GM23338 (cell line): ENCODE results near the gene DIP2B. TPM values are rescaled to one million over a fixed set of nuclear protein-coding genes. Genes with fewer than 3 reads are reported as not detected.

Source experiments
- ATAC-seq: fragments of 200-7000 bp; cut with Tn5 transposase; 3 replicates; pipeline ENCODE4 v1.9.1; 2020
- DNase-seq: peaks from one replicate; pipeline ENCODE4 v3.0.0-alpha.2; 2015; ENCODE audit warnings: low spot score
- H2AFZ ChIP-seq: fragments of 200-600 bp; sonication (generic); 2 replicates; pipeline ENCODE4 v1.8.0; 2016; ENCODE audit warnings: antibody characterized with exemption, mild to moderate bottlenecking, moderate library complexity
- H3F3A ChIP-seq: fragments of 200-600 bp; sonication (generic); replicated peaks from 2 replicates; pipeline ENCODE4 v1.8.0; 2017; ENCODE audit warnings: antibody characterized with exemption, mixed run types, low read depth
- H3K27ac ChIP-seq: fragments of 200-600 bp; sonication (generic); 2 replicates; pipeline ENCODE4 v1.6.1; 2016; ENCODE audit warnings: low read depth
- H3K27me3 ChIP-seq: fragments of 200-600 bp; sonication (generic); 2 replicates; pipeline ENCODE4 v1.8.0; 2016; ENCODE audit warnings: mild to moderate bottlenecking, mixed run types, moderate library complexity; ENCODE audit not compliant: insufficient read depth
- H3K36me3 ChIP-seq: fragments of 200-600 bp; sonication (generic); 2 replicates; pipeline ENCODE4 v1.8.0; 2016; ENCODE audit warnings: mild to moderate bottlenecking; ENCODE audit not compliant: insufficient read depth
- H3K4me1 ChIP-seq: fragments of 200-600 bp; sonication (generic); 2 replicates; pipeline ENCODE4 v1.8.0; 2016; ENCODE audit warnings: mild to moderate bottlenecking, moderate library complexity; ENCODE audit not compliant: insufficient read depth
- H3K4me2 ChIP-seq: fragments of 200-600 bp; sonication (generic); 2 replicates; pipeline ENCODE4 v1.7.1; 2017; ENCODE audit warnings: mixed run types
- H3K4me3 ChIP-seq: fragments of 200-600 bp; sonication (generic); 2 replicates; pipeline ENCODE4 v1.6.1; 2016; ENCODE audit warnings: mixed run types
- H3K79me2 ChIP-seq: fragments of 200-600 bp; sonication (generic); replicated peaks from 2 replicates; pipeline ENCODE4 v1.8.0; 2017; ENCODE audit warnings: mild to moderate bottlenecking; ENCODE audit not compliant: insufficient read depth
- H3K9me2 ChIP-seq: fragments of 200-600 bp; sonication (generic); 2 replicates; pipeline ENCODE4 v1.8.0; 2017; ENCODE audit not compliant: insufficient read depth
- H4K20me1 ChIP-seq: fragments of 200-600 bp; sonication (generic); replicated peaks from 2 replicates; pipeline ENCODE4 v1.8.0; 2017; ENCODE audit warnings: mild to moderate bottlenecking; ENCODE audit not compliant: insufficient read depth
- H3K27ac Mint-ChIP-seq: 2 replicates; pipeline ENCODE4 v1.8.0; 2020; ENCODE audit warnings: inconsistent platforms, mild to moderate bottlenecking, moderate library complexity, mixed read lengths
- H3K27me3 Mint-ChIP-seq: 3 replicates; pipeline ENCODE4 v1.8.0; 2022; ENCODE audit warnings: low read depth, mild to moderate bottlenecking, moderate library complexity, mixed read lengths, inconsistent platforms; ENCODE audit not compliant: insufficient read depth, poor library complexity
- H3K36me3 Mint-ChIP-seq: 3 replicates; pipeline ENCODE4 v1.8.0; 2021; ENCODE audit warnings: low read depth, mild to moderate bottlenecking, inconsistent platforms, moderate library complexity, mixed read lengths
- H3K4me1 Mint-ChIP-seq: 3 replicates; pipeline ENCODE4 v1.8.0; 2020; ENCODE audit warnings: mild to moderate bottlenecking, inconsistent platforms, mixed read lengths
- H3K4me3 Mint-ChIP-seq: 3 replicates; pipeline ENCODE4 v1.8.0; 2021; ENCODE audit warnings: moderate library complexity, mild to moderate bottlenecking, inconsistent platforms, mixed read lengths
- H3K9me3 Mint-ChIP-seq: 3 replicates; pipeline ENCODE4 v1.8.0; 2020; ENCODE audit warnings: moderate library complexity, mild to moderate bottlenecking, inconsistent platforms, mixed read lengths
- ETS1 ChIP-seq: IDR thresholded peaks from 2 replicates; pipeline ENCODE4 v1.6.1; 2016; ENCODE audit warnings: antibody characterized with exemption
- EZH2 ChIP-seq: fragments of 200-600 bp; sonication (generic); IDR thresholded peaks from one replicate; pipeline ENCODE4 v1.8.0; 2017; ENCODE audit warnings: antibody characterized with exemption, mild to moderate bottlenecking, low read depth; ENCODE audit not compliant: unreplicated experiment
- EZH2phosphoT487 ChIP-seq: fragments of 200-600 bp; sonication (generic); IDR thresholded peaks from one replicate; pipeline ENCODE4 v1.8.1; 2018; ENCODE audit warnings: antibody characterized with exemption; ENCODE audit not compliant: unreplicated experiment
- POLR2AphosphoS5 ChIP-seq: IDR thresholded peaks from 2 replicates; pipeline ENCODE4 v1.6.1; 2016; ENCODE audit warnings: antibody characterized with exemption, low read depth
- REST ChIP-seq: IDR thresholded peaks from one replicate; pipeline ENCODE4 v1.6.1; 2018; ENCODE audit warnings: antibody characterized with exemption; ENCODE audit not compliant: unreplicated experiment
- STAT1 ChIP-seq: IDR thresholded peaks from one replicate; pipeline ENCODE4 v1.6.1; 2016; ENCODE audit warnings: antibody characterized with exemption; ENCODE audit not compliant: unreplicated experiment
- ZNF114 ChIP-seq: fragments of 250-450 bp; sonication (Bioruptor Pico); IDR thresholded peaks from 2 replicates; pipeline ENCODE4 v1.5.0; 2020; ENCODE audit warnings: mild to moderate bottlenecking, moderate library complexity
- ZNF331 ChIP-seq: fragments of 250-450 bp; sonication (Bioruptor Pico); IDR thresholded peaks from 2 replicates; pipeline ENCODE4 v1.5.0; 2020; ENCODE audit warnings: low read depth, mild to moderate bottlenecking, moderate library complexity
- ZNF462 ChIP-seq: fragments of 250-450 bp; sonication (Bioruptor Pico); IDR thresholded peaks from 2 replicates; pipeline ENCODE4 v1.5.0; 2020; ENCODE audit warnings: mild to moderate bottlenecking, moderate library complexity
- polyA plus RNA-seq: library from polyadenylated mRNA; unstranded; fragments of >200 nt; fragmentation: Nextera tagmentation; extraction: Ambion mirVana; gene quantifications from 2 replicates; pipeline ENCODE4 v1.2.1, GENCODE V29; 2016
- total RNA-seq: library from RNA; depleted of rRNA; stranded (reverse); fragments of >200 nt; shearing (Covaris generic); gene quantifications from 2 replicates; pipeline ENCODE4 v1.2.3, GENCODE V29; 2014

DIP2B gene
- total and polyA plus RNA-seq, 2 experiments from 2014 or later, result 8.0 to 36.4 TPM

GRCh38 chr12:50603817-50604639 is 99.2 kb downstream of the DIP2B start (continued):
- no peak for TF ChIP-seq ZNF114 (CRISPR knock-in tag)
- no peak for TF ChIP-seq POLR2AphosphoS5
- TF ChIP-seq ZNF331 (CRISPR knock-in tag), result no peak
- no peak for TF ChIP-seq EZH2
- TF ChIP-seq REST, result no peak

- H3K4me3 Mint-ChIP-seq, result no peak overlapping the region
- Histone ChIP-seq H3F3A (no peaks in the 10 kb centered on the region; the same call in 1 of the 2 replicates), H3K27me3 (no peaks in the 10 kb centered on the region), H2AFZ (no peak overlapping the region), H3K4me1 (peaks cover 10% of the 10 kb centered on the region; the same call in 1 of the 2 replicates), H4K20me1 (no peaks in the 10 kb centered on the region), H3K27ac (no peak overlapping the region), H3K79me2 (peaks cover 50% of the 10 kb centered on the region), H3K36me3 (no peaks in the 10 kb centered on the region), H3K4me3 (no peak overlapping the region), H3K9me2 (no peaks in the 10 kb centered on the region), H3K4me2 (no peak overlapping the region)
- peaks cover 6% of the 10 kb centered on the region for H3K36me3 Mint-ChIP-seq
- H3K27me3 Mint-ChIP-seq, result peaks cover 5% of the 10 kb centered on the region
- H3K4me1 Mint-ChIP-seq, result peaks cover 19% of the 10 kb centered on the region
- DNase-seq (no peak), ATAC-seq (no peak)
- peaks cover 3% of the 10 kb centered on the region; the same call in 2 of the 3 replicates for H3K9me3 Mint-ChIP-seq
- H3K27ac Mint-ChIP-seq, result no peak overlapping the region
- no peak for TF ChIP-seq ZNF331 (CRISPR knock-in tag)
- no peak for TF ChIP-seq ETS1
- TF ChIP-seq EZH2, result no peak
- no peak for TF ChIP-seq EZH2phosphoT487
- no peak for TF ChIP-seq POLR2AphosphoS5
- TF ChIP-seq REST, result no peak
- TF ChIP-seq ZNF462 (CRISPR knock-in tag), result no peak
- TF ChIP-seq STAT1, result no peak
Measured at GRCh38 chr12:50604640-50604920, 99.8 kb downstream of the DIP2B start.
